LNCAP (cell line): ENCODE measurements around the gene PCYOX1L.

ENCODE experiments used
- TF ChIP-seq, protein P1 (sequence below): fragments of 450-650 bp; IDR thresholded peaks from 2 replicates; pipeline ENCODE4 v1.5.1; 2017; ENCODE audit warnings: mild to moderate bottlenecking

Gene PCYOX1L

DNA sequence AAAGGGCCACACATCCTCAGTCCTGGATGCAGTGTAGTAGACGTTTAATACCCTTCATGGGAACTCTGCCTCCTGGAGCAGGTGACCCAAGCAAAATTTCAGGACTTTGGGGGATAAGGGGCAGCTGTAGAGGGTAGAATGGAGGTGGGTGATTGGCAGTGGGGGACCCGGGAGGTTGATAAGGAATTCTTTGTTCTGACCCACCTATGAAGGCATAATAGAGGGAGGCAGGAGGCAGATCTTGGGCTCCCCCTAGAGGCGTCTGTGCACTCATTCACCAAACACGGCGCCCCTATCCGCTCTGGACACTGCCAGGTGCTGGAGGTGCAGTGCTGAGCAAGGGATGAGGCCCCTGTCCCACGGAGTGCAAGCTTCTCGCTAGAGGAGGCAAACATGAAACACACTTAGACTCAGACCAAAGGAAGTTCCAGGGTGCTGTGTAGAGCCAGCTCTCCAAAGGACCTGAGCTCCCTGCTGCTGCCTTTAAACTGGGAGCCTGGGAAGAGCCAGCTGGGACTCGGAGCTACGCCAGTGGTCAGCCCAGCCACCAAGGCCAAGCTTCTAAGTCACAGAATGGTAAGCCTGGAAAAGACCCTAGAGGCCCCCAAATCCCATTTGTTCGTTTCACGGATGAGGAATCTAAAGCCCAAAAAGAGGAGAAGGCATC lies 13.6 kb downstream of the PCYOX1L start:
- TF ChIP-seq, protein P1, sequence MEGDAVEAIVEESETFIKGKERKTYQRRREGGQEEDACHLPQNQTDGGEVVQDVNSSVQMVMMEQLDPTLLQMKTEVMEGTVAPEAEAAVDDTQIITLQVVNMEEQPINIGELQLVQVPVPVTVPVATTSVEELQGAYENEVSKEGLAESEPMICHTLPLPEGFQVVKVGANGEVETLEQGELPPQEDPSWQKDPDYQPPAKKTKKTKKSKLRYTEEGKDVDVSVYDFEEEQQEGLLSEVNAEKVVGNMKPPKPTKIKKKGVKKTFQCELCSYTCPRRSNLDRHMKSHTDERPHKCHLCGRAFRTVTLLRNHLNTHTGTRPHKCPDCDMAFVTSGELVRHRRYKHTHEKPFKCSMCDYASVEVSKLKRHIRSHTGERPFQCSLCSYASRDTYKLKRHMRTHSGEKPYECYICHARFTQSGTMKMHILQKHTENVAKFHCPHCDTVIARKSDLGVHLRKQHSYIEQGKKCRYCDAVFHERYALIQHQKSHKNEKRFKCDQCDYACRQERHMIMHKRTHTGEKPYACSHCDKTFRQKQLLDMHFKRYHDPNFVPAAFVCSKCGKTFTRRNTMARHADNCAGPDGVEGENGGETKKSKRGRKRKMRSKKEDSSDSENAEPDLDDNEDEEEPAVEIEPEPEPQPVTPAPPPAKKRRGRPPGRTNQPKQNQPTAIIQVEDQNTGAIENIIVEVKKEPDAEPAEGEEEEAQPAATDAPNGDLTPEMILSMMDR = peak; percentile 86

DNA sequence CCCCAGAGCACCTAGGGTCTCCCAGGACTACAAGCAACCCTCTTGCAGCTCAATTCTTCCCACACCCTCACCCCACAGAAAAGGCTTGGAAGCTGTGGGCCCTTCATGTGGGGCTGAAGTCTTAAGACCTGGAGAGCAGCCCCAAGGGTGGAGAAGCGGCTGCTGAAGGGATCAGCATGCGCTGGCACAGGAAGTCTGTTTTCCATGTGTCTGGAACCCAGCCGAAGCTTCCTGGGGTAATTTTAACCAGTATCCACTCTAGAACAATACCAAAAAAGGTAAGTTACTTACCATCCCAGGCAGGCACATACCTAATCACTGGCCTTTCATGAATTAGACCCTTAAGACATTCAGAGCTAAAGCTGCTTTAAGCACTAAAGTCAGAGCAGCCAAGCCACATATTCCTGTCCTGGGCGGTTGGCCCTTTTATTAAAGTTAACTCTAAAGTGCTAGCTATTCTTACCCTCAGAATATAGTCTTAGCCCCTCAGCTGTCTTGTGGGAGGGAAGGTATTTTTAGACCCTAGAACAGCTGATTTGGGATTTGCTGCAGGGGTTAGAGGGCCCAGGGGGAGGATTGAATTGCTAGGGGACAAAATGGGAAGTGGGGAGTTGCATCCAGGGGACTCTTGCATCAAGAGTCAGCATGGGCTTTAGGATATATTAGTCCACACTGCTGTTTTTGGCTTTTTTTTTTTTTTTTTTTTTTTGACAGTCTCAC lies 14.4 kb downstream of the PCYOX1L start:
- TF ChIP-seq, protein P1 = no peak

DNA sequence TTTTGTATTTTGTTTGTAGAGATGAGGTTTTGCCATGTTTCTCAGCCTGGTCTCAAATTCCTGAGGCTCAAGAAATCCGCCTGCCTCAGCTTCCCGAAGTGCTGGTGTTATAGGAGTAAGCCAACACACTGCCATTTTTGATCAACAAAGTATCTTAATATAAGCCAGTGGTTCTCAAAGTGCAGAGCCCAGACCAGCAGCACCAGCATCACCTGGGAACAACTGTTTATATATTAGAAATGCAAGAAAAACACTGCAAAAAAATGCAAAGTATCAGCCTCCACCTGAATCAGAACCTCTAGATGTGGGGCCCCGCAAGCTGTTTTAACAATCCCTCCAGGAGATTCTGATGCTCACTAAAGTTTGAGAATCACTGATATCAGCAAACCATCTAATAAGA lies 15.1 kb downstream of the PCYOX1L start:
- TF ChIP-seq, protein P1 = no peak

DNA sequence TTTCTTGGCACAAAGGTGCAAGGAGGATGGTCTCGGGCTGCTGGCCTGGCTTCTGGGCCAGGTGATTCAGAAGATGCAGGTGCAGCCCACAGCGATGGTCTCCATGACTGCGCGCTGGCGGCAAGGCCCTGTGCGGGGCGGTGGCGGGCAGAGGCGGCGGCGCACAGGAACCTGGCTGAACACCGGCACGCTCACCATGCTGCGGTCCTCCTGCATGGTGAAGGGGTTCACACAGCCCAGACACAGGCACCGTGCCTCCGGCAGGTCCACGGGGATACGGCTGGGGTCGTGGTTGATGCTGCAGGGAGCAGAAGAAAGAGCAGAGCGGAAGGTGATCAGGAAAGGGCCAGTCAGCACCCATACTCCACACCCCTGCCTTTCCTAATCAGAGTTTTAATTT lies 16.5 kb downstream of the PCYOX1L start:
- TF ChIP-seq, protein P1 = no peak

DNA sequence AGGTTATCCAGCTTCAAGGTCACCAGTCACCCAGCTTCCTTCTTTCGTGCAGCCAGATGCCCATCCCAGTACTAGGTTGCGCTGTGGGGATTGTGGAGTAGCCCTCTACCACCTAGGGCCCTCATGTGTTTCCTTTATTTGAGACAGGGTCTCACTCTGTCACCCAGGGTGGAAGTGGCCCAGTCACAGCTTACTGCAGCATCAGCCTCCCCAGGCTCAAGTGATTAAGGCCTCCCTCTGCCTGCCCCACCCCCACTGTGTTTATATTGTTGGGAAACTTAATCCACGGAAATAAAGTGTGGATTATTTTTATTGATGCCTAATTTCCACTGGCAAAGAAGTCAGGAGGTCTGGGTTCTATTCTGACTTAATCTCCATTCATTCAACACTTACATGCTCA lies 17.0 kb downstream of the PCYOX1L start:
- TF ChIP-seq, protein P1 = no peak

DNA sequence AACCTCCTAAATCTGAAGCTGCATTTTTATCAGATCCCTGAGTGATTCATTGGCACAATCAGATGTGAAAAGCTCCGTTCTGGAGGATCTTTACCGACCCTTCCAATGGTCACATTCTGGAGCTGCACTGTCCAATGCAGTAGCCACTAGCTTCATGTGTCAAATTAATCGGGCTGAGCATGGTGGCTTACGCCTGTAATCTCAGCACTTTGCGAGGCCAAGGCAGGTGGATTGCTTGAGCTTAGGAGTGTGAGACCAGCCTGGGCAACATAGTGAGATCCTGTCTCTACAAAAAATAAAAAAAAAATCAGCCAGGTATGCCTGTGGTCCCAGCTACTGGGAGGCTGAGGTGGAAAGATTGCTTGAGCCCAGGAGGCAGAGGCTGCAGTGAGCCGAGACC lies 17.6 kb downstream of the PCYOX1L start:
- TF ChIP-seq, protein P1 = no peak

DNA sequence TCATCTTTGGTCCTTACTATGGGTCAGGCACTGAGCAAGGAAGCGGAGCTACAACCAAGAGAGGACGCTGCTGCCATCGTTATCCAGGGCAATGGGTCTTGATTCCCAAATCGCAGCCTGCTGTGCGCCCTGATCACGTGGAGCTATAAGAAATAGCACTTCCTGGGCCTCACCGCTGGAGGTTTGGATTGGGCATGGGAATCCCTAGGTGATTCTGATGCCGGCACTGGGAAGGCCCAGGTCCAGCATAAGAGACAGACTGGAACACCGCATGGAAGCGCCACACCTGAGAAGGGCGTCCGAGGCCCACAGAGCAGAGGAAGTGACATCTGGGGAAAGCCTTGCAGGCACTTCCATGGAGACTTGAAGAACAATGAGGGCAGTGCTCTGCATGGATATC lies 18.3 kb downstream of the PCYOX1L start:
- TF ChIP-seq, protein P1 = no peak
